ENCODE data around the gene CENATAC. TPM values are rescaled to one million over a fixed set of nuclear protein-coding genes. Genes with fewer than 3 reads are reported as not detected.
"Not testable (repeated sequence)": the region's sequence is repeated elsewhere in the genome, so short reads cannot be mapped to it uniquely, and the experiment has no call there.

CENATAC gene
- total RNA-seq, 2 experiments from 2014 or later: 121 to 122 TPM

DNA sequence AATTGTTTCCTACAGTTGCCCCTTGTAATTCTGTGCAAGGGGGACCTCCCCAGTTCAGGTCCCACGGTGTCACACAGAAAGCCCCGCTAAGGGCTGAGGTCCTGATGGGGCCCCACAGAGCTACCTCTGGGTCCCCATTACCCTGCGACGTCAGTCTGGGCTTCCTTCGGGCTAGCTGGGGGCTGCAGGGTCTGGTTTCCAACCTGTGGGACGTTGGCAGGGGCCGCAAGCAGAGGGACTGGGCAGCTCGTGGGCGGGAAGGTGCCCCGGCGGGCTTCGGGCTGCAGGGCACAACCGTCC is 32.0 kb downstream of the CENATAC start:
- Histone ChIP-seq H3K36me3 (ENCODE audit: insufficient read depth, low read length) (peaks cover 23% of the 10 kb centered on the region), H3K27ac (ENCODE audit: low read depth in 1 of 2, low read length in 2 of 2) (peak overlapping the region; percentile 73 to 74), H3K4me3 (ENCODE audit: low read length) (peak overlapping the region; percentile 91), H3K4me1 (ENCODE audit: insufficient read depth, low read length) (peaks cover 29% of the 10 kb centered on the region), H3K9me3 (ENCODE audit: control insufficient read depth in 1 of 2, insufficient read depth in 1 of 2, low read length in 2 of 2) (no peaks in the 10 kb centered on the region), H3K27me3 (ENCODE audit: control insufficient read depth in 1 of 2, insufficient read depth in 2 of 2, low read length in 2 of 2) (no peaks in the 10 kb centered on the region)
- peaks cover 14% of the 10 kb centered on the region for H3K36me3 Mint-ChIP-seq (ENCODE audit: low read depth)
- H3K27me3 Mint-ChIP-seq: no peaks in the 10 kb centered on the region
- H3K4me3 Mint-ChIP-seq: peak overlapping the region; percentile 75
- CTCF ChIA-PET: interaction anchor here (0.6 to 2.0 kb wide), 8 partner anchors 11 to 100 kb away, joined by 3 to 13 read pairs (median 3); partner anchors contain the start of genes CENATAC, HYOU1, RPS25 and TRAPPC4
- ATAC-seq (ENCODE audit: poor library complexity) (no peak), DNase-seq (no peak)
- intact Hi-C loops (cut with DNase I, micrococcal nuclease): loop anchor here (1.0 to 5.0 kb wide), 5 partner anchors 12 to 65 kb away; partner anchors contain the start of genes RPS25 (in 2 of the 2), TRAPPC4 (in 2 of the 2), CENATAC (in 1 of the 2) and HYOU1 (in 1 of the 2)
- no peak for TF ChIP-seq CTCF (IDR thresholded peaks at IDR 0.05)
- POLR2A ChIA-PET: interaction anchor here (0.6 to 5.8 kb wide), 11 partner anchors 10 to 77 kb away, joined by 3 to 94 read pairs (median 7); partner anchors contain the start of genes C2CD2L, CENATAC, DPAGT1 and HMBS
- no peaks in the 10 kb centered on the region for H3K9me3 Mint-ChIP-seq
- peaks cover 27% of the 10 kb centered on the region for H3K4me1 Mint-ChIP-seq (ENCODE audit: low read depth)
- H3K27ac Mint-ChIP-seq: peak overlapping the region; percentile 92

- peak; percentile 95 for ATAC-seq (ENCODE audit: poor library complexity)
- CTCF ChIA-PET: interaction anchor here (0.6 to 2.0 kb wide), 9 partner anchors 12 to 100 kb away, joined by 3 to 13 read pairs (median 3); partner anchors contain the start of genes CENATAC, HMBS, HYOU1 and RPS25
- Histone ChIP-seq H3K36me3 (ENCODE audit: insufficient read depth, low read length) (peaks cover 18% of the 10 kb centered on the region), H3K4me1 (ENCODE audit: insufficient read depth, low read length) (peaks cover 29% of the 10 kb centered on the region), H3K27ac (ENCODE audit: low read depth in 1 of 2, low read length in 2 of 2) (peak within 1 kb of the TSS; percentile 73 to 74), H3K4me3 (ENCODE audit: low read length) (peak within 1 kb of the TSS; percentile 91), H3K9me3 (ENCODE audit: control insufficient read depth in 1 of 2, insufficient read depth in 1 of 2, low read length in 2 of 2) (no peaks in the 10 kb centered on the region), H3K27me3 (ENCODE audit: control insufficient read depth in 1 of 2, insufficient read depth in 2 of 2, low read length in 2 of 2) (no peaks in the 10 kb centered on the region)
- Mint-ChIP-seq H3K4me3 (peak within 1 kb of the TSS; percentile 96), H3K27ac (peak within 1 kb of the TSS; percentile 92), H3K36me3 (ENCODE audit: low read depth) (peaks cover 9% of the 10 kb centered on the region), H3K27me3 (no peaks in the 10 kb centered on the region), H3K4me1 (ENCODE audit: low read depth) (peaks cover 22% of the 10 kb centered on the region), H3K9me3 (no peaks in the 10 kb centered on the region)
- TF ChIP-seq CTCF (IDR thresholded peaks at IDR 0.05): no peak
- peak; percentile 96 to 100 (median 99) for DNase-seq
- intact Hi-C loops (cut with DNase I, micrococcal nuclease): loop anchor here (1.0 to 5.0 kb wide), 5 partner anchors 12 to 64 kb away; partner anchors contain the start of genes RPS25 (in 2 of the 2), TRAPPC4 (in 2 of the 2), CENATAC (in 1 of the 2) and HYOU1 (in 1 of the 2)
- POLR2A ChIA-PET: interaction anchor here (0.6 to 5.8 kb wide), 12 partner anchors 11 to 76 kb away, joined by 3 to 94 read pairs (median 6); partner anchors contain the start of genes C2CD2L, CENATAC, DPAGT1 and HMBS
Observed at GRCh38 chr11:119030329-119031047, 32.5 kb downstream of the CENATAC start, which contains the start of gene SLC37A4. TSS of gene SLC37A4 (minus strand) at chr11:119030877.

DNA sequence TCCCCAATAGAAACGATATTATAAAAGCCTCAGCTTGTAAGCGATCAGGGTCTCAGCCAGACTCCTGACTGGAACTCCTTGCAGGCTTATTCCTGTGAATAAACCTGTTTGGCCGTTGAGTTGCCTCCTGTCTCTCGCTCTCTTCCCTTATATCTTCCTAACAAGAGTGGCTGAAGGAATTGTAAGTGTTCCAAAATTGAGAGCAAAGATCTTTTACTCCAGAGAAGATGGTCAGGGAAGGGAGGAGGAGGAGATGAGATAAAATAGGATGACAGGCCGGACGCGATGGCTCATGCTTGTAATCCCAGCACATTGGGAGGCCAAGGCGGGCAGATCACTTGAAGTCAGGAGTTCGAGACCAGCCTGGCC is 34.0 kb downstream of the CENATAC start:
- intact Hi-C loops (cut with DNase I, micrococcal nuclease): loop anchor here (2.0 to 5.0 kb wide), 3 partner anchors 25 to 63 kb away; partner anchors contain the start of genes CENATAC (in 1 of the 2) and HYOU1 (in 1 of the 2)
- H3K27ac Mint-ChIP-seq: no peak overlapping the region
- DNase-seq (no peak), ATAC-seq (ENCODE audit: poor library complexity) (no peak)
- CTCF ChIA-PET: interaction anchor here (1.0 kb wide), 1 partner anchor 34 kb away, joined by 3 read pairs; no protein-coding TSS in a partner anchor
- H3K36me3 Mint-ChIP-seq (ENCODE audit: low read depth): peaks cover 5% of the 10 kb centered on the region
- Histone ChIP-seq H3K4me1 (ENCODE audit: insufficient read depth, low read length) (peaks cover 29% of the 10 kb centered on the region), H3K27ac (ENCODE audit: low read depth in 1 of 2, low read length in 2 of 2) (no peak overlapping the region), H3K4me3 (ENCODE audit: low read length) (no peak overlapping the region), H3K27me3 (ENCODE audit: control insufficient read depth in 1 of 2, insufficient read depth in 2 of 2, low read length in 2 of 2) (no peaks in the 10 kb centered on the region), H3K9me3 (ENCODE audit: control insufficient read depth in 1 of 2, insufficient read depth in 1 of 2, low read length in 2 of 2) (no peaks in the 10 kb centered on the region), H3K36me3 (ENCODE audit: insufficient read depth, low read length) (peaks cover 5% of the 10 kb centered on the region)
- H3K9me3 Mint-ChIP-seq: no peaks in the 10 kb centered on the region
- POLR2A ChIA-PET: interaction anchor here (0.6 to 5.8 kb wide), 5 partner anchors 12 to 240 kb away, joined by 3 to 94 read pairs (median 10); partner anchors contain the start of genes HYOU1, RPS25 and TRAPPC4
- no peak for TF ChIP-seq CTCF (IDR thresholded peaks at IDR 0.05)
- H3K4me3 Mint-ChIP-seq: peak overlapping the region; percentile 96
- H3K27me3 Mint-ChIP-seq: no peaks in the 10 kb centered on the region
- H3K4me1 Mint-ChIP-seq (ENCODE audit: low read depth): peaks cover 19% of the 10 kb centered on the region

DNA sequence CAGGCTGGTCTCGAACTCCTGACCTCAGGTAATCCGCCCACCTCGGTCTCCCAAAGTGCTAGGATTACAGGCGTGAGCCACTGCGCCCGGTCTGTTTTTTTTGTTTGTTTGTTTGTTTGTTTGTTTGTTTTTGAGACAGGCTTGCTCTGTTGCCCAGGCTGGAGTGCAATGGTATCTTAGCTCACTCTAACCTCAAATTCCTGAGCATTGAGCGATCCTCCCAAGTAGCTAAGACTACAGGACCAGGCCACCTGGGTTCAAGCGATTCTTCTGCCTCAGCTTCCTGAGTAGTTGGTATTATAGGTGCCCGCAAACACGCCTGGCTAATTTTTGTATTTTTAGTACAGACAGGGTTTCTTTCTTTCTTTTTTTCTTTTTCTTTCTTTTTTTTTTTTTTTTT is 35.5 kb downstream of the CENATAC start:
- ChIA-PET CTCF (interaction anchor here (0.7 kb wide), 1 partner anchor 75 kb away, joined by 3 read pairs; no protein-coding TSS in a partner anchor), POLR2A (interaction anchor here (0.9 kb wide), 1 partner anchor 15 kb away, joined by 3 read pairs; the partner anchor contains the start of gene RPS25)
- peaks cover 25% of the 10 kb centered on the region for H3K4me1 ChIP-seq (ENCODE audit: insufficient read depth, low read length)
- H3K36me3 ChIP-seq (ENCODE audit: insufficient read depth, low read length); DNase-seq; H3K9me3 ChIP-seq (ENCODE audit: control insufficient read depth in 1 of 2, insufficient read depth in 1 of 2, low read length in 2 of 2); H3K4me3 Mint-ChIP-seq; H3K27me3 ChIP-seq (ENCODE audit: control insufficient read depth in 1 of 2, insufficient read depth in 2 of 2, low read length in 2 of 2); ATAC-seq (ENCODE audit: poor library complexity); H3K36me3 Mint-ChIP-seq (ENCODE audit: low read depth); H3K4me3 ChIP-seq (ENCODE audit: low read length); H3K27me3 Mint-ChIP-seq; H3K27ac Mint-ChIP-seq; H3K9me3 Mint-ChIP-seq; H3K27ac ChIP-seq (ENCODE audit: low read depth in 1 of 2, low read length in 2 of 2): not testable (repeated sequence)
- peaks cover 19% of the 10 kb centered on the region for H3K4me1 Mint-ChIP-seq (ENCODE audit: low read depth)
- intact Hi-C loops (cut with DNase I, micrococcal nuclease): loop anchor here in 1 of 2 experiments (5.0 kb wide), 1 partner anchor 36 kb away; the partner anchor contains the start of gene CENATAC

All from CD4-positive, alpha-beta T cell (primary cell).